Naive B cell (primary cell): Measurements from ENCODE around the gene GLT8D2. TPM values are rescaled to one million over a fixed set of nuclear protein-coding genes. Genes with fewer than 3 reads are reported as not detected.
A peak's percentile ranks its signal among the peaks of the same experiment; 100 is the strongest.

Experiments
- ATAC-seq, 2 donors: fragments of 150-1000 bp; cut with Tn5 transposase; 2 replicates each; pipeline ENCODE4 v1.10.0; 2021; ENCODE audit warnings: low read depth in 2 of 2, mild to moderate bottlenecking in 2 of 2, moderate library complexity in 2 of 2
- DNase-seq: peaks from one replicate; pipeline ENCODE4 v3.0.0; 2022
- H3K27ac Mint-ChIP-seq, 6 donors: one replicate each; pipeline ENCODE4 v1.8.0; 2020 to 2022; ENCODE audit warnings: mild to moderate bottlenecking in 6 of 6, mixed read lengths in 6 of 6, moderate library complexity in 5 of 6, inconsistent platforms in 2 of 6
- H3K27me3 Mint-ChIP-seq, 3 donors: one replicate each; pipeline ENCODE4 v1.8.0; 2021 to 2022; ENCODE audit warnings: mixed read lengths in 3 of 3, mild to moderate bottlenecking in 1 of 3
- H3K36me3 Mint-ChIP-seq, 2 donors: one replicate each; pipeline ENCODE4 v1.8.0; 2020 to 2022; ENCODE audit warnings: mixed read lengths in 2 of 2, inconsistent platforms in 1 of 2, mild to moderate bottlenecking in 1 of 2
- H3K4me1 Mint-ChIP-seq, 3 donors: one replicate each; pipeline ENCODE4 v1.8.0; 2020 to 2022; ENCODE audit warnings: mixed read lengths in 3 of 3, inconsistent platforms in 1 of 3, mild to moderate bottlenecking in 1 of 3, moderate library complexity in 1 of 3
- H3K4me3 Mint-ChIP-seq, 8 donors: one replicate each; pipeline ENCODE4 v1.8.0; 2020 to 2022; ENCODE audit warnings: mild to moderate bottlenecking in 8 of 8, mixed read lengths in 8 of 8, moderate library complexity in 8 of 8, inconsistent platforms in 2 of 8
- H3K9me3 Mint-ChIP-seq, 7 donors: one replicate each; pipeline ENCODE4 v1.8.0; 2020 to 2022; ENCODE audit warnings: mixed read lengths in 7 of 7, mild to moderate bottlenecking in 5 of 7, inconsistent platforms in 2 of 7, moderate library complexity in 1 of 7
- polyA plus RNA-seq, 6 donors: library from polyadenylated mRNA; unstranded; fragments of 300-500 nt; fragmentation: Illumina TruSeq; gene quantifications; one replicate each; pipeline ENCODE4 v1.2.3, GENCODE V29; 2021; ENCODE audit warnings: low read depth in 6 of 6

The GLT8D2 gene
- polyA plus RNA-seq, 6 donors from 2014 or later = 0.32 to 0.66 TPM; not detected in 4

GRCh38 chr12:104063712-104064030, 13.7 kb upstream of the GLT8D2 start:
- Mint-ChIP-seq H3K27ac (peak overlapping the region in 2 of 6 donors; percentile 47 to 91), H3K36me3 (peaks cover 0 to 3% of the 10 kb centered on the region in 2 donors), H3K4me3 (peak overlapping the region; percentile 89 to 96 (median 95)), H3K4me1 (peaks cover 12 to 14% (median 14%) of the 10 kb centered on the region in 3 donors), H3K9me3 (no peaks in the 10 kb centered on the region), H3K27me3 (peaks cover 6 to 9% (median 8%) of the 10 kb centered on the region in 3 donors)
- DNase-seq (no peak), ATAC-seq (peak; percentile 37 to 42)

DNA sequence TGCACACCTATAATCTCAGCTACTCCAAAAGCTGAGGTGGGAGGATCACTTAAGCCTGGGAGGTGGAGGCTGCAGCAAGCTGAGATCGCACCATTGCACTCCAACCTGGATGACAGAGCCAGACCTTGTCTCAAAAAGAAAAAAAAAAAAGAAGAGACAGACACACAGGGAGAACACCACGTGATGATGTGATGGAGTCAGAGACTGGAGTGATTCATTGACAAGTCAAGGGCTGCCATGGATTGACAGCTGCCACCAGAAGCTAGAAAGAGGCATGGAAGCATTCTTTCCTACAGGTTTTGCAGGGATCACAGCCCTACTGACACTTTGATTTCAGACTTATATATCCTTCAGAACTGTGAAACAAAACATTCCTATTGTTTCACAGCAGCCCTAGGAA, 10.8 kb upstream of the GLT8D2 start:
- H3K36me3 Mint-ChIP-seq = no peaks in the 10 kb centered on the region
- ATAC-seq = no peak
- H3K4me1 Mint-ChIP-seq = peaks cover 6 to 12% (median 9%) of the 10 kb centered on the region in 3 donors
- no peak for DNase-seq
- H3K4me3 Mint-ChIP-seq = peak overlapping the region in 1 of 8 donors; percentile 31
- H3K27me3 Mint-ChIP-seq = peaks cover 6 to 15% (median 14%) of the 10 kb centered on the region in 3 donors
- no peak overlapping the region for H3K27ac Mint-ChIP-seq
- H3K9me3 Mint-ChIP-seq = peaks cover 0 to 11% (median 5%) of the 10 kb centered on the region in 7 donors

DNA sequence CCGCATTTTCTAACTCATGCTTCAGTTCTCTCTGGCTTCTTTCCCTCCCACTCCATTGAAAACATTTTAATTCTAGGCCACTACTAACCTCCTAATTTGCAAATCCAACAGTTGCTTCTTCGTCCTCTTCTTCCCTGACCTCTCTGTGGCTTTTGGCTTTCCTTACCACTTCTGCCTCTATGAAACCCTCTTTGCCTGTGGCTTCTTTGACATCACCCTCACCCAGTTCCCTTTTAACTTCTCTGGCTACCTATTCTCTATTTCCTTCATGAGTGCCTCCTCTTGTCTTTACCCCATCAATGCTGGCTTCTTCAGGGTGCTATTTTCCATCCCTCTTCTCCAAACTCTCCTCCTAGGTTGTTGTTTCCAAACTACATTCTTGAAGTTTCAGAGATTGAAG, 10.0 kb upstream of the GLT8D2 start:
- Mint-ChIP-seq H3K4me1 (peaks cover under 1 to 3% (median 1%) of the 10 kb centered on the region in 3 donors), H3K27me3 (peaks cover 6 to 22% (median 20%) of the 10 kb centered on the region in 3 donors), H3K27ac (no peak overlapping the region), H3K9me3 (peaks cover 0 to 11% (median 5%) of the 10 kb centered on the region in 7 donors), H3K4me3 (no peak overlapping the region), H3K36me3 (no peaks in the 10 kb centered on the region)
- ATAC-seq (no peak), DNase-seq (no peak)

DNA sequence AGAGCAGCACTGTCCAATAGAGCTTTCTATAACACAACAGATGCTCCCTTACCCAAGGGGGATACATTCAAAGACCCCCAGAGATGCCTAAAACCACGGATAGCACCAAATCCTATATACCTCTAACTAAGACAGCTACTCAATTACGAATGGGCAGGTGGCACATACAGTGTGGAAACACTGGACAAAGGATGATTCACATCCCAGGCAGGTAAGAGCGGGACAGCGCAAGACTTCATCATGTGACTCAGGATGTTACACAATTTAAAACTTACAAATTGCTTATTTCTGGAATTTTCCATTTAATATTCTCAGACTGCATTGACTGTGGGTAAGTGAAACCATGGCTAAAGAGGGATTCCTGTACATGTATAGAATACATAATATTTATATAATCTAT, 8.8 kb upstream of the GLT8D2 start:
- H3K4me1 Mint-ChIP-seq = peaks cover 0 to 2% (median 0%) of the 10 kb centered on the region in 3 donors
- peak overlapping the region in 1 of 6 donors; percentile 89 for H3K27ac Mint-ChIP-seq
- DNase-seq (no peak), ATAC-seq (no peak)
- H3K4me3 Mint-ChIP-seq = no peak overlapping the region
- H3K27me3 Mint-ChIP-seq = peaks cover 15 to 31% (median 31%) of the 10 kb centered on the region in 3 donors
- no peaks in the 10 kb centered on the region for H3K36me3 Mint-ChIP-seq
- H3K9me3 Mint-ChIP-seq = peaks cover 0 to 11% (median 7%) of the 10 kb centered on the region in 7 donors

DNA sequence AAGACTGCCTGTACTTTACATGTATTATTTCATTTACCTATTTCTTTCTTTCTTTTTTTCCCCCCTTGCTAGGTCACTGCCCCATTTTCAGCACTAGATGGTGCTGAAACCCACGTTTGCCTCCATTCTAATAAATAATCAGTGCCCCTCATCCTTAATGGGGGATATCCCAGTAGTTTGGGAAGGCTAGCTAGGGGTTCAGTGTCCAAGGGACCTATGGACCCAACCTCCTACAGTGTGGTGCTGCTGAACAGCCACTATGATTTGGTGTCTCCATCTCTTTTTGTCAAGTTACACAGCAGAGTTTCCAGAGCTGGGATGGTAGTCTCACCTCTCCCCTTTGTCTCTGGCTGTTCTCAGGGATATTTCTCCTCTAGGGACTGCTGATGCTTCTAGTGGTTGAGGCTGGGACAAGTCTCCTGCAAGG, 7.8 kb upstream of the GLT8D2 start:
- H3K4me1 Mint-ChIP-seq = no peaks in the 10 kb centered on the region
- no peak overlapping the region for H3K27ac Mint-ChIP-seq
- peaks cover 21 to 38% (median 37%) of the 10 kb centered on the region in 3 donors for H3K27me3 Mint-ChIP-seq
- H3K9me3 Mint-ChIP-seq = peaks cover 0 to 11% (median 7%) of the 10 kb centered on the region in 7 donors
- peak; percentile 42 to 58 for ATAC-seq
- DNase-seq = peak; percentile 9
- H3K36me3 Mint-ChIP-seq = no peaks in the 10 kb centered on the region
- peak overlapping the region in 1 of 8 donors; percentile 23 for H3K4me3 Mint-ChIP-seq

DNA sequence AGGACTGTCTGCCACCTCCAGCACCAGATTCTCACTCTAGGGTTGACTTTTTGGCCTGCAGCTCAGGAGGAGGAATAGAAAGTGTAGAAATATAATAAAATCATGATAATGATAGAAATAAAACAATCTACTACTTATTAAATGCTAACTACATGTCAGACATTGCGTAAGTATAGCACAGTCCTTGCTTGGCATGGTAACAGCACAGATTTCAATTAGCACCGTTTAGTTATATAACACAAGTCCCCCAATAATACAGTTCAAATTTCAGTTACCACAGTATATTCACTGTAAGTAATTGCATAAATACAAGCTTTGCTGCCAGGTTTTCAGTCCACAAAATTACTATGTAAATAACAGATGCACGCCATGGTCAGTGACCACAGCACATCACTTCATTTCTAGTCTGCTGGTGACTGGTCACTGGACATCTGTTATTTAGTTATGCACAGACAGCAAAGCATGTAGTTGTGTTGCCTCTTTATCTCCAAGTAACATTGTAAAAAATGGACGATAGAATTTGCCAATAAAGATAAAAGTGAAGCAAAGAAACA, 6.5 kb upstream of the GLT8D2 start:
- ATAC-seq = no peak

GRCh38 chr12:104055686-104056388, 5.8 kb upstream of the GLT8D2 start:
- Mint-ChIP-seq H3K4me1 (no peaks in the 10 kb centered on the region), H3K27ac (no peak overlapping the region), H3K27me3 (peaks cover 30 to 45% (median 39%) of the 10 kb centered on the region in 3 donors), H3K36me3 (no peaks in the 10 kb centered on the region), H3K9me3 (peaks cover 0 to 11% (median 7%) of the 10 kb centered on the region in 7 donors), H3K4me3 (no peak overlapping the region)
- no peak for DNase-seq
- ATAC-seq = no peak

More for the DNA sequence above, 6.5 kb upstream of the GLT8D2 start:
- Mint-ChIP-seq H3K36me3 (no peaks in the 10 kb centered on the region), H3K4me1 (no peaks in the 10 kb centered on the region), H3K4me3 (no peak overlapping the region), H3K27ac (no peak overlapping the region), H3K9me3 (peaks cover 0 to 11% (median 7%) of the 10 kb centered on the region in 7 donors), H3K27me3 (peaks cover 28 to 41% (median 39%) of the 10 kb centered on the region in 3 donors)
- DNase-seq = no peak

- peaks cover 31 to 51% (median 39%) of the 10 kb centered on the region in 3 donors for H3K27me3 Mint-ChIP-seq
- no peak overlapping the region for H3K4me3 Mint-ChIP-seq
- no peaks in the 10 kb centered on the region for H3K36me3 Mint-ChIP-seq
- no peak overlapping the region for H3K27ac Mint-ChIP-seq
- DNase-seq (no peak), ATAC-seq (no peak)
- peaks cover 0 to 11% (median 7%) of the 10 kb centered on the region in 7 donors for H3K9me3 Mint-ChIP-seq
- H3K4me1 Mint-ChIP-seq = peaks cover 3 to 6% (median 4%) of the 10 kb centered on the region in 3 donors
Observed at GRCh38 chr12:104054681-104055346, 4.8 kb upstream of the GLT8D2 start.

GRCh38 chr12:104050436-104050835, 449 bp upstream of the GLT8D2 start:
- DNase-seq (no peak), ATAC-seq (no peak)
- Mint-ChIP-seq H3K36me3 (no peaks in the 10 kb centered on the region), H3K27me3 (peaks cover 45 to 50% (median 48%) of the 10 kb centered on the region in 3 donors), H3K27ac (no peak overlapping the region), H3K4me1 (peaks cover 3 to 8% (median 5%) of the 10 kb centered on the region in 3 donors), H3K9me3 (peaks cover 0 to 2% (median 0%) of the 10 kb centered on the region in 7 donors), H3K4me3 (peak overlapping the region in 1 of 8 donors; percentile 32)

- H3K9me3 Mint-ChIP-seq = no peaks in the 10 kb centered on the region
- H3K36me3 Mint-ChIP-seq = no peaks in the 10 kb centered on the region
- ATAC-seq (no peak), DNase-seq (no peak)
- peaks cover 3 to 8% (median 5%) of the 10 kb centered on the region in 3 donors for H3K4me1 Mint-ChIP-seq
- H3K27ac Mint-ChIP-seq = peak overlapping the region in 1 of 6 donors; percentile 68
- H3K4me3 Mint-ChIP-seq = no peak overlapping the region
- peaks cover 41 to 47% (median 43%) of the 10 kb centered on the region in 3 donors for H3K27me3 Mint-ChIP-seq
Observed at GRCh38 chr12:104049278-104049902, 597 bp downstream of the GLT8D2 start.

DNA sequence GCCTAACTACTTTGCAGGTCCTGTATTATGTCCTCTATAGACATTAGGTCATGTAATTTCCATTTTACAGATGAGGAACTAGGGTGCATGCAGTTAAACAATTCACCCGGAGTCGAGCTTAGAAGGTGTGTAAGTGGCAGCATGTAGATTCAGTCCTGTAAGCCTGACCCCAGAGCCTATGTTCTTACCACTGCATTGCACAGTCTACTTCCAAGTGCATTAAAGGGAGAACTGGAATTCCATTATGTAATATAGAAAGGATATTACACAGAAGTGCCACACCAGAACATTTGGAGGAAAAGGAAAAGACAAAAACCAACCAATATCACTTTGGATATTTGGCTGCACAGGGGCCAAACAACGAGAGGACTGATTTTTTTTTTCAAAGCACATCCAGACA, 1.2 kb downstream of the GLT8D2 start:
- no peak for DNase-seq
- Mint-ChIP-seq H3K4me1 (peaks cover 3 to 8% (median 5%) of the 10 kb centered on the region in 3 donors), H3K36me3 (no peaks in the 10 kb centered on the region), H3K9me3 (no peaks in the 10 kb centered on the region), H3K4me3 (no peak overlapping the region), H3K27ac (no peak overlapping the region), H3K27me3 (peaks cover 41 to 46% (median 42%) of the 10 kb centered on the region in 3 donors)
- ATAC-seq = no peak

- DNase-seq (no peak), ATAC-seq (no peak)
- Mint-ChIP-seq H3K4me1 (peaks cover 3 to 8% (median 5%) of the 10 kb centered on the region in 3 donors), H3K4me3 (no peak overlapping the region), H3K9me3 (no peaks in the 10 kb centered on the region), H3K27ac (no peak overlapping the region), H3K36me3 (no peaks in the 10 kb centered on the region), H3K27me3 (peaks cover 38 to 46% (median 41%) of the 10 kb centered on the region in 3 donors)
Observed at GRCh38 chr12:104048162-104048561, 1.8 kb downstream of the GLT8D2 start.

GRCh38 chr12:104046306-104046705, 3.7 kb downstream of the GLT8D2 start:
- H3K4me3 Mint-ChIP-seq = no peak overlapping the region
- H3K4me1 Mint-ChIP-seq = peaks cover 3 to 8% (median 5%) of the 10 kb centered on the region in 3 donors
- H3K27ac Mint-ChIP-seq = no peak overlapping the region
- H3K36me3 Mint-ChIP-seq = no peaks in the 10 kb centered on the region
- peaks cover 37 to 45% (median 45%) of the 10 kb centered on the region in 3 donors for H3K27me3 Mint-ChIP-seq
- DNase-seq = no peak
- H3K9me3 Mint-ChIP-seq = peaks cover 0 to 2% (median 0%) of the 10 kb centered on the region in 7 donors
- ATAC-seq = no peak
